ENCODE measurements around the gene MATCAP1.
A peak's percentile ranks its signal among the peaks of the same experiment; 100 is the strongest.

The MATCAP1 gene

DNA sequence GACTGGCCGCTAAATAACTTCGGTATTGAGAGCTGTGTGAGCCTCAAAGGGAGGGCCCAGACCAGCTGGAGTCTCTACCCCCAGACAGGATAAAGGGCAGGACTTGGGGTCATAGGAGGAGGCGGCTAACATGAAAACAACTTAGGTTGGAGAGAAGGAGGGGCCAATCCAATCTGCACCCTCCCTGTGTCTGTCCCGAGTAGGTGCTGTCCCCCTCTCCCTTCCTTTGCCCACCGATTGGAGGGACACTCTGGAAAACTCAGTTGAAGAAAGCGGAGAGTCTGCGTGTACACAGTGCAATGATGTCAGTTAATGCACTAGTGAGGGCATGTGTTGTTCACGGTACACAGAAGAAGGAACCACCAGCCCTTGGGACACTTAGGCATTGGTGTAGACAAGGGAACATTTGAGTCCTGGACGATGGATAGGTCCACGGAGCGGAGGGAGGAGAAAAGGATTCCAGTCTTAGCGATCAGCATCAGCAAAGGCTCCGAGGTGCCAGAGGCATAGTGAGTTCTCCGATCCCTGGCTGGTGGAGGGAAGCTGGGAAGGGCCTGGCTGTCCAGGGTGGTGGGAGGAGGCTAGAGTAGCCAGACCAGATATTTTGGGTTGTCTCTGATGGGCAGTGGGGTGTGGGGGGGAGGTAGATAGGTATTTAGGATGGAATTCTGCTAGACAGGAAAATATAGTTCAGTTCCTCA lies 12.7 kb downstream of the MATCAP1 start:
- no peak for DNase-seq

DNA sequence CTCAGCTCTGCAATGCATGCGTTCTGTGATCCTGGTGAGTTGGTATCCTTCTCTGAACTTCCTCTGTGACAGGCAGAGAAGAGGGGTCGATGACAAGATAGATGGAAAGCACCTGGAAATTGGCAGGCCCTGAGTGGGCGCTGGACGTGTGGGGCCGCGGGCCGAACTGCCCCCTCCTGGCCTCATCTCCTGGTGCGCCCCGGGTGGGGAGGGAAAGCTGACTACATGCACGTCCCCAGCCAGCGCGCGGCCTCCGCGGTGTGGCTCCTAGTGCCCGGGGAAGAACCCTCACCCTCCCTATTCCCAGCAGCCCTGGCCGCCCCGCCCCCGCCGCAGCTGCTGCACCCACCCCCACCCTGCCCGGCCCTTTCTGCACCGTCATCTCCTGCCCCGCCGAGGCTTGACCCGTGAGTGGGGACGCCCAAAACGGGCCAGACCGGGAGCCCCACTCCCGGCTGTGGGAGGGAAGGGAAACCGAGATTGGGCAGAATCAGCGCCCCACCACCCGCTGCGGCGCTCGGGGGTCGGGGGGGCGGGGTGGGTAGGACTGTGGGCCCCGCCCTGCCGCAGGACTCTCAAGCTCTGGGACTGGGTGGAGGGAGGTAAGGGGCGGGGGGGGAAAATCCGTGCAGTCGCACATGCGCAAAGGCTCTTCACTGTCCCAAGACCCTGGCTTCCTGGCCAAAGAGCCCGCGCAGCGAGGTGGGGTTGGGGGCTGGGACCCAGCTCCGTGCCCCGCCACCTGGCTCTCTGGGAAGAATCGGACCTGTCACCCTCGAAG lies 13.4 kb downstream of the MATCAP1 start, which contains the start of gene NOL3:
TSS of gene NOL3 (plus strand) at position 371 of the 781 bp plus-strand sequence.
- DNase-seq: peak; percentile 47

DNA sequence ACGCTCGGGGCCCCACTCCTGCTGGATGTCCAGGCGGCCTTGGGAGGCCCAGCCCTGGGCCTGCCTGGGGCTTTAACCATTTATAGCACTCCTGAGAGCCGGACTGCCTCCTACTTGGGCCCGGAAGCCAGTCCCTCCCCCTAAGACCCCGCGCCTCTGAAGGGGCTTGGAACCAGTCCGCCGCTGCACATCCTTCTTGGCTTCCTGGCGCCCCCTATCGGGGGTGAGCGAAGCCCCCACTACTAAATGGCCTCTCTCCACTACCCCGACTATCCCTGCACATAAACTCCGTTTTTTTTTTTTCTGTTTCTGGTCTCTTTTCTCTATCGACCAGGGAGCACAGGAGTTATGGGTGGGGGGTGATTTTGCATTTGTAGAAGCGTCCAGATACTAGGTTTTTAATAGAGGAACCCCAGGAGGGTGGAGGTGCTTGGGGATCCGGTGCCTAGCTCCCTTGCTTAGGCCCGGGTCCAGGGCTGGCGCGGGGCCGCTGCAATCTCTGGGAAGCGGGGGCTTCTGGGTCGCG lies 14.1 kb downstream of the MATCAP1 start:
- DNase-seq: no peak

DNA sequence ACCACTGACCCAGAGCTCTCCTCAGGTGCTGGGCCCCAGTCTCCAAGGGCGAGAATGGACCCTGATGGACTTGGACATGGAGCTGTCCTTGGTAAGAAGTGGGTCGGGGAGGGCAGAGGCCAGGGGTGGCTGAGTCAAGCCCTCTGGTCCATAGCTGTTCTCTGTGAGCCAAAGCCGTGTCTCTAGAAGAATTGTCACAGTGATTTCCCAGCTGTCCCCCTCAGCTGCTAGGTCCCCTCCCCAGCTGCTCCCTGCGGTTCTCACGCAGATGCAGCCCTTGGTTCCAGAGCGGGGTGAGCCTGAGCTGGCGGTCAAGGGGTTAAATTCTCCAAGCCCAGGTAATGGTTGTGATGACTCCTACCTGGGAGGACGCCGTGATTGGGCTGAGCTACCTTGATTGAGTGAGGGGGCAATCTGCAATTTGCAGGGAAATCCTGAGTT lies 14.7 kb downstream of the MATCAP1 start:
- no peak for DNase-seq

DNA sequence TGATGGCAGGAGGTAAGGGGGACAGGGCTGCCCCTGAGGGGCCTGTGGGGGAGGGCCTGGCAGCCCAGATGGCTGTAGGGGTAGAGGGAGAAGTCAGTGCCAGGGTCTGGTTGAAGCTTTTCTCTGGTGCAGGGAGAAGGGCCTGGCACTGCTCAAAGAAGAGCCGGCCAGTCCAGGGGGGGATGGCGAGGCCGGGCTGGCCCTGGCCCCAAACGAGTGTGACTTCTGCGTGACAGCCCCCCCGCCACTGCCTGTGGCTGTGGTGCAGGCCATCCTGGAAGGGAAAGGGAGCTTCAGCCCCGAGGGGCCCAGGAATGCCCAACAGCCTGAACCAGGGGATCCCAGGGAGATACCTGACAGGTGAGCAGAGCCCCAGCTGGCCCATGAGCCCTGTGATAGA lies 16.2 kb downstream of the MATCAP1 start:
- DNase-seq: no peak

DNA sequence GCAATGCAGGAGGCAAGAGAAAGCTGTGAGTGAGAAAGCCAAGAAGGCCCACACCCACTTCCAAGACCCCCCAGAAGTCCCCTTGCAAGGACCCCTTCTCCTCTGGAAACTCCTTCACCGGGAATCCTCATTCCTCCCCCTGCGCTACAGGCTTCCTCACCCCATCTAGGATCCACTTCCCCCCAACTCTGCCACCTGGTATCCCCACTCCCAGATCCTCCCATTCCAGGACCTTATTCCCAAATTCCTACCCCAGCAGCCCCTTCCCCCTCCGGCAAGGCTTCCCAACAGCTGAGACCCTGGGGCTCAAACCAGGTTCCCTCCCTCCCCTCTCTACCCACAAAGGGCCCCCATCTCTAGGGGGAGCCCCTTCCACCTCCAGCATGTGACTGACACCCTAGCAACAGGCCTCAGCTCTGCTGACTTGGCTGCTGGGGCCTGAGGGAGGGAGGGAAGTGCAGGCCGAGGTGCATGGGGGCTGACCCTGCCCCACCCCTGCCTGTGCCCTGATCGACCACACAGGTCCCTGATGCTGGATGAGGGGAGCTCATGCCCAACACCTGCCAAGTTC lies 17.1 kb downstream of the MATCAP1 start:
- no peak for DNase-seq

DNA sequence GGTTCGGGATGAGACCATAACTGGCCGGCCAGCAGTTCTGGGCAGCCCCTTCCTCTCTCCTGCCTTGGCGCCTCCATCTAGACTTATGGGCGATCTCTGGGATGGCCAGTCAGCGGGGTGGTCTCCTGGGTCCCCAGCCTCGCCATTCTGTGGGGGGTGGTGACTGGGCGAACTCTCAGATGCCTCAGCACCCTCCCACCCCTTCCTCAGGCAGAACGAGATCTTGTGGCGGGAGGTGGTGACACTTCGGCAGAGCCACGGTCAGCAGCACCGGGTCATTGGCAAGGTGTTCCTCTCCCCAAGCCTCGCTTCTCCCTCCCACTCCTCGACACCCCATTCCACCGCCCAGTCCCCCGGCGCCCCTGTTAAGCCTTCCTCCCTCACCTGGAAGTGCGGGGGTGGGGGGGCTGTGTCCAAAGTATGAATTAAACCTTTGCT lies 17.6 kb downstream of the MATCAP1 start:
- DNase-seq: no peak

DNA sequence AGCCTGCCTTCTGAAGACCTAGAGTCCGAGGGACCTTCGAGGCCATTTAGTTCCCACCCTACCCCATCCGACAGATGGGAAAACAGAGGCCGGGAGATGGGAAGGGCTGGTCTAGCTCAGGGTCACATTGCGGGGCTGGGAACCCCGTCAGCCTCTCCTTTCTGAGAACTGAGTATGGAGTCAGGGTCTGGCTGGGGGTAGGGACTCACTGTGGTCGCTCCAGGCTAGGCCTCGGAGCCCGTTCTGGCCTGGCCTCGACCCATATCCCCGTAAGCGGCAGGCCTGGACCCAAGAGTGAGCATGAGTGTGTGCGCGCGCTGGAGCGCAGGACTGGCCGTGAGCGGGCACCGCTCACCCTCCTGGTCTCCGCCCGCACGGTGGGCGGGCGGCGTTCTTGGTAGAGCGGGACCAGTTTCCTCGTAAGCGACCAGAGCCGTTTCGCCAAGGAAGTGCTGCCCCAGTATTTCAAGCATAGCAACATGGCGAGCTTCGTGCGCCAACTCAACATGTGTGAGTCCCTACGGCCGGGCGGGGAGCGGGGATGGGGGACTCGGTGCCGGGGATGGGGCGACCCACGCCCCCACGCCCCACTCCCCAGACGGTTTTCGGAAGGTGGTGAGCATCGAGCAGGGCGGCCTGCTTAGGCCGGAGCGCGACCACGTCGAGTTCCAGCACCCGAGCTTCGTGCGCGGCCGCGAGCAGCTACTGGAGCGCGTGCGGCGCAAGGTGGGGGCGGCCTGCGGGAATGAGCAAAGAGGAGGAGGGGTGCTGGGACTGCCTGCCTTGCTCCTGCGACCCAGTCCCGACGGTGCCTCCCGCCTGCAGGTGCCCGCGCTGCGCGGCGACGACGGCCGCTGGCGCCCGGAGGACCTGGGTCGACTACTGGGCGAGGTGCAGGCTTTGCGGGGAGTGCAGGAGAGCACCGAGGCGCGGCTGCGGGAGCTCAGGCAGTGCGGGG lies 18.4 kb downstream of the MATCAP1 start:
- DNase-seq: no peak

DNA sequence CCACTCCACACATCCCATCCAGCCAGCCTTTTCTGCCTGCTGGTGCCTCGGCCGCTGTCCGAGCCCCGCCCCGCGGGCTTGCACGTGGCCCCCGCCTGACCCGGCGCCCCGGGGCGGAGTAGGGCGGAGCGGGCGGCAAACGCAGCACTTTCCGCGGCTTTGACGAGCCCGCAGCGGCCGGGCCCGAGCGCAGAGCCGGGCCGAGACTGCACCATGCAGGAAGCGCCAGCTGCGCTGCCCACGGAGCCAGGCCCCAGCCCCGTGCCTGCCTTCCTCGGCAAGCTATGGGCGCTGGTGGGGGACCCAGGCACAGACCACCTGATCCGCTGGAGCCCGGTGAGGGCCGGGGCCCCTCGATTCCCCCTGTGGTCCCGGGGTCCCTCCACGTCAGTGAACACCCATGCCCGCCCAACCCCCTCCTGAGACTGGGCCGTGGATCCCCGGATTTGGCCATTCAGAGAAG lies 19.1 kb downstream of the MATCAP1 start, which contains the start of gene HSF4:
TSS of gene HSF4 (plus strand) at position 147 of the 463 bp plus-strand sequence. CDS start at position 214, 67 bp downstream.
- no peak for DNase-seq

DNA sequence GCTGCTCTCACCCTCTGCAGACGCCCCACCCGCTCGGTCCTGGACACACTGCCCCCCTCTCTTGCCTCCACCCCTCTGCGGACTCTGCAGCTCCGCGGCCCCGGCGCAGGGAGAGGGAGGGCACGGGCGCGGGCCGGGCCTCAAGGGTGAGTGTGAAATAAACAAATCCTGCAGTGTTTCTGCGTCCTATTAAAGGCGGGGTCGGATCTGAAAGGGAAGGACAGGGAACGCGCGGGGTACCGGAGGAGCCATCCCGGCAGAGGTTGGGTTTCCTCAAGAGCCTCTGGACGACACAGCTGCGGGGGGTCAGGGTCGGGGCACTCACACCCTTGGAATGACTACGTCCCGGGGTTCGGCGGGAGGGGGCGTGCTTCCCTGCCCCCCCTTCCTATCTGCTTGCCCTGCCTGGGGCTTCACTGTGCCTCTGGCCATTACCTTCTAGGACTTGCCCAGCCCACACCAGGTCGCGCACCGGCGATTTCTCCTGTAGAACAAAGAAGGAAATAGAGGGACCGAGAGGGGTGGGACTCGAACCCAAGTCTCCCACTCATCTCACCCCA lies 19.7 kb downstream of the MATCAP1 start:
- DNase-seq: no peak

DNA sequence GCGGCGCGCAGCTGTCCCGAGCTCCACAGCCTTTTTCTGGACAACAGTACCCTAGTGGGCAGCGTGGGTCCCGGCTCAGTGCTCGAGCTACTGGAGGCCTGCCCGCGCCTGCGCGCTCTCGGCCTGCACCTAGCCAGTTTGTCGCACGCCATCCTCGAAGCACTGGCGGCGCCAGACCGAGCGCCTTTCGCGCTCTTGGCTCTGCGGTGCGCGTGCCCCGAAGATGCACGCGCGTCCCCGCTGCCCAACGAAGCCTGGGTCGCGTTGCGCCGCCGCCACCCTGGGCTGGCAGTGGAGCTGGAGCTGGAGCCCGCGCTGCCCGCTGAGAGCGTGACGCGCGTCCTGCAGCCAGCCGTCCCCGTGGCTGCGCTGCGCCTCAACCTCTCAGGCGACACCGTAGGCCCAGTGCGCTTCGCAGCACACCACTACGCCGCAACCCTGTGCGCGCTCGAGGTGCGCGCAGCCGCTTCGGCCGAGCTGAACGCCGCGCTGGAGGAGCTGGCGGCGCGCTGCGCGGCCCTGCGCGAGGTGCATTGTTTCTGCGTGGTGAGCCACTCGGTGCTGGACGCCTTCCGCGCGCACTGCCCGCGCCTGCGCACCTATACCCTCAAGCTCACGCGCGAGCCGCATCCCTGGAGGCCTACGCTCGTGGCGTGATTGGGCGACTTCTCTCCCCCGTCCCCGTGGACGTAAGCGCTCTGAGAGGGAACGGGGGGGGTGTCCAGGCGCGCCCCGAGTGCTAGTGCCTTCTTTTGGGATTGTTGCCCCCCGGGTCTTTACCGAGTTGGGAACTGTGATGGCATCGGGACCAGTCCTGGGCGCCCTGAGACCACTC lies 20.4 kb downstream of the MATCAP1 start:
- peak; percentile 41 for DNase-seq

DNA sequence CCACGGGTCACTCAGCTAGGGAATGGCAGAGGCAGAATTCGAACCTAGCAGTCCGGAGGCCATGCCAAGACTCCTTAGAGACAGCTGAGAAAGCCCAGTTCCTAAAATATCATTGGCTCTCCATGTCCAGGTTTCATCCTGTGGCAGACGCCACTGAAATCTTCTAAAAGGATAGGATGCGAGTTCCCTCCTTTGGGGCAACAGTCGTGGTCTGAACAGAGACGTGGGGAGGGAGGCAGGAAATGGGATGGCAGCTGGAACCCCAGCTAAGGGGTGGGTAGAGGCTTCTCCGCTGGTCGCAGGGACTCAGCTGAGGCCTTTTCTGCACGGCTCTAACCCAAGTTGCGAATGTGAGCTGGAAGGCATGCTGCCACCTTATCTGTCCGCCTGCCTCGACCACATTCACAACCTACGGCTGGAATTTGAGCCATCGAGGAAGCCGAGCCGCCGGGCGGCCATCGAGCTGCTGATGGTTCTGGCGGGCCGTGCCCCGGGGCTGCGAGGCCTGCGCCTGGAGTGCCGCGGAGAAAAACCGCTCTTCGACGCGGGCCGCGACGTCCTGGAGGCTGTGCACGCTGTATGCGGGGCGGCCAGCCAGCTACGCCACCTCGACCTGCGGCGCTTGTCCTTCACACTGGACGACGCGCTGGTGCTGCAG lies 21.1 kb downstream of the MATCAP1 start:
- DNase-seq: no peak

DNA sequence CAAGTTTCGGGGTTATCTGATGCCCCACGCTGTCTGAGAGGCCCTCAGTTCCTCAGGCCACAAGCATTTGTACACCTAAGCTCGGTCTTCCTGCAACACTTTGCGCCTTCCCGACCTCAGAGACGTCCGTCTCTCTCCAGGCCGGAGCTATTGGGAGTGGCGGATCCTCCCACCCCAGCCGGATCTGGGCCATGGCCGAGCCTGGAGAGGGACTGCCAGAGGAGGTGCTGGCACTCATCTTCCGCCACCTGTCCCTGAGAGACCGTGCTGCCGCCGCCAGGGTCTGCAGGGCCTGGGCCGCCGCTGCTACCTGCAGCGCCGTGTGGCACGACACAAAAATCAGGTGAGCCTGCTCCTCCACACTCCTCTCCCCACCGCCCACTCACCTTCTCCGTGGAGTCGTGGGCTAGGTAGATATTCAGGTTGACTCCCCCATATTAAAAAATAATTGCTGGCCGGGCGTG lies 22.1 kb downstream of the MATCAP1 start:
- DNase-seq: no peak

DNA sequence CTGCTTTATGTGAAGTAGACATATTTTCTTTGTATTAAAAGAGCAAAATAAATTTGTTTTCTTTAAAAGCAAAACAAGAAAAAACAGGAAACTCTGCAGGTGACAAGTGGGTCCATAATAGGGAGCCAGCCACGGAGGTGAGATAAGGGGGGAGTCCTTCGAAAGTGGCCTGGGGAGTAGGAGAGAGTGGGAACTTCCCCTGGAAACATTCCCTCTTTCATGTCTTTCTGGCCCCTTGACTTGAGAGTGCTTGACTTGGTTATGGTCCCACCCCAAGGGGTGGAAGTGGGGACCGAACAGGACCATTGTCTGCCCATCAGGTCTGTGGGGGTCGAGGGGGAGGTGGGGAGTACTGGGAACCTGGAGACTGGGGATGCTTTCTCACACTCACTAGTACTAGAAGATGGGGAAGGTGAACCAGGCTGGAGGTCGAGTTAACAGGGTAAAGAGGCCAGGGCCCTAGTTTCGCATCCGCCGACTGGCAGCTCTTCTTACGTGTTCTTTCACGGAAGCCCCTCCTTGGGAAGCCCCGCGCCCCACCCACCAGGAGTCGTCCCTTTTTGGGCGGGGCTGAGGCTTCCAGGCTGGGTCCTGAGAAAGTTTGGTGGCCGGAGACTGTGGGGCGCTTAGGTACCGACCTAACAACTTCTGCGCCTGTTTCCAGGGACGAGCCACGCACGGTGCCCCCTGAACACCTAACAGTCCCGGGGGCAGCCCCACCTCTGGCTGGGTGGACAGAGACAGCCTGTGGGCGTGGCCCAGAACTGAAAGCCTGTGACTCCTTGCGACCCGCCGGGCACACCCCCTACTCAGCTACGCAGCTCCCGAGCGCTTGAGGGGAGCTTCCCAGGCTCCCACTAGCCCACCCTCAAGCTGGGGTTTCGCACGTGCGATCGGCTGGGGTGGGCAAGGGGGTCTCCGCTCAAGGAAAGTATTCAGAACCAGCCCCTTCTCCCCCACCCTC lies 24.8 kb downstream of the MATCAP1 start:
- no peak for DNase-seq

DNA sequence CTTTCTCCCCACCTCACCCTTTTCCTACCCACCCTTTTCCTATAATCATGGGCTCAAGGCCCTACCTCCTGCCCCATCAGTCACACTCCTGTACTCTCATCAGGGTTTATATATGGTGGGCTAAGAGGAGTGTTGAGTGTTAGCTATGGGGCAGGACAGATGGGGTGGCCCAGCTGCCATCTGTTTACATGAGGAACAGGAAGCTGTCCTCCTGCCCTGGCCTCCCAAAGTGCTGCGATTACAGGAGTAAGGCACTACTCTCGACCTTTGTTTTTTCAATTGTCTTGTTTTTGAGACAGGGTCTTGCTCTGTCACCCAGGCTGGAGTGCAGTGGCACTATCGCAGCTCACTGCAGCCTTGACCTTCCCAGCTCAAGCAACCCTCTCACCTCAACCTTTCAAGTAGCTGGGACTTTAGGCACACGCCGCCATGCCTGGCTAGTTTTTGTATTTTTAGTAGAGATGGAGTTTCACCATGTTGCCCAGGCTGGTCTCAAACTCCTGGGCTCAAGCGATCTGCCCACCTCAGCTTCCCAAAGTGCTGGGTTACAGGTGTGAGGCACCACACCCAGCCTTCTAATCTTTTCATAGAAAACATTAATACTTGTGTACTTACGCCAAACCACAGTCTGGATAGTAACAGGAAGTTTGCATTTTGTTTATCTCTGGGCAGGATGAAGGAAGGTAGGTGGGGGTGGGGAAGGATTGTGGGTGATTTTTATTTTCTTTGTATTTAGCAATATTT lies 25.7 kb downstream of the MATCAP1 start:
- no peak for DNase-seq

DNA sequence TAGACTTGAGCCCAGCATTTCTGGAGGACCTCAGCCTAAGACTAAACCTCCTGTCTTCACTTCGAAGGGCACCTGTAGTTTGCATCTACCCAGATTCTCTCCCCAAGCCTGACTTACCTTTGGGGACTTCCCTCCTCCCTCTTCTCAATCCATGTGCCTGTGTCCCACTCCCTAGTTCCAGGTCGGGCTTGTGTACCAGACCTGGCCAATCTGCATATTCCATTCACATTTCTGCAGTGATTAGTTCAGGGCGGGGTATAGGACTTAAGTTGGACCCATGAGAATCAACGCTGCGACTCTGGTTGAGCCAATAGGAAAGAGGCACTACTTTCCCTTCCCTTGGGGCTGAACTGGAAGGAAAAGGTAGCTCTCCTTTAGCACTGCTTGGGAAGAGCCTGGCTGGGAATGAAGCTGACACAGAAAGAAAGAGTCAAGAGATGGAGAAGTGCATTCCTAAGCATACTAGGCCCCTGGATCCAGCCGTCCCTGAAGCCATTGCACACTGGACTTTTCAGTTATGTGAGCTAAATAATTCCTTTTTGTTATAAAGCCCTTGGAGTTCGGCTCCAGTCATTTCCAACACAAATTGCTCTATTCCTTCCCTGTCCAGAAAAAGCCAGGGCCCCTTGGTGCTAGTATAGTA lies 26.5 kb downstream of the MATCAP1 start:
- DNase-seq: no peak

DNA sequence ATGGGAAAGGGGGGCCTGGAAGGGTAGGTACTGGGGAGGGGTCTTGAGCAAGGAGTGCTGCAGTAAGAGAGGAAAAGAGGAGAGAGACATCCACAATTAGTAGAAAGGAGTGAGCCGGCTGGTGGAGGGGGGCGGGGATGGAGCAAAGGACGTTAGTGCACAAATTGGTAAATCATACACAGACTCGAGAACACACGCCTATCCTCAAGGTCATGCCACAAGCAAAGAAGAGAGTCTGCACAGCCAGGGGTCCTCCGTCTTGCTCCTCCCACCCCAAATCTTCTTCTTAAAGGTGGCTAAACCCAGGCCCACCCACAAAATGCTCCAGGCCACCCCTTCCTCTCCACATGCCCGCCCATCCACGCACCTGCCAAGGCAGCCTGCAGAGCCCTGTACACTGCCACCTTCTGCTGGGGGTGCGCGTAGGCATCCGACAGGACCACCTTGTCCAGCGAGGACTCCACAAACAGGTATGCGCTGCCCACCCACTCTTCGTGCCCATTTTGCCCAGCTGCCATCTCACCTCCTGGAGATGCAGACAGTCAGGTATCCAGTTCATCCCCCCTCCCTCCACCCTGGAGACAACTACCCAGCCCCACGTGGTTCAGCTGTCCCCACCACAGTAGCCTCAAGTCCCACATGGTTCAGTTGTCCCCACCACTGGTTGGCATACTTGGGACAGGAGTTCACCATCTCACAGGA lies 27.5 kb downstream of the MATCAP1 start:
- no peak for DNase-seq

All from NCI-H774 (cell line).